NCI-H1417 (cell line): Measurements from ENCODE around the gene WSCD2.

Experiments
- DNase-seq, 3 experiments: peaks; one replicate each; lab custom pipeline; 2025; lab: John Stamatoyannopoulos, UW

The WSCD2 gene

GRCh38 chr12:108157870-108158459 lies 28.9 kb downstream of the WSCD2 start:
- DNase-seq: no peak

DNA sequence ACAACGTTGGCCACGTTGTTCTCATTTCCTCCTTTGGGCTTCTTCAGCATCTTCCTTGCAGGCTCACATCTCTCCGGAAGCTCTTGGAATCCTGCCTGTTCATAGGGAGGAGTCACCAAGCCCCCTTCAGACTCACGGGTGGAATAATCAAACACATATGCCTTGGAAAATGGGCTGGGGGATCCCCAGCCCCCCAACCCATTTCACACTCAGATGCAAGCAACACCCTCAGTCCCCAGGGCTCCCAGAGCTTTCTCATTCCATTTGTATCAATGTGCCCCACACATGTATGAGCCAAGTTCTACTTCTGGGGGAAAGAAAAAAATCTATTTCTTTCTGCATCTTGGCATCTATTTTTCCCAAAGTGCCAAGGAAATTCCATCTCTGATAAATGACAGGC lies 33.1 kb downstream of the WSCD2 start:
- no peak for DNase-seq

- DNase-seq: no peak
Observed at GRCh38 chr12:108166505-108166904, 37.4 kb downstream of the WSCD2 start.

DNA sequence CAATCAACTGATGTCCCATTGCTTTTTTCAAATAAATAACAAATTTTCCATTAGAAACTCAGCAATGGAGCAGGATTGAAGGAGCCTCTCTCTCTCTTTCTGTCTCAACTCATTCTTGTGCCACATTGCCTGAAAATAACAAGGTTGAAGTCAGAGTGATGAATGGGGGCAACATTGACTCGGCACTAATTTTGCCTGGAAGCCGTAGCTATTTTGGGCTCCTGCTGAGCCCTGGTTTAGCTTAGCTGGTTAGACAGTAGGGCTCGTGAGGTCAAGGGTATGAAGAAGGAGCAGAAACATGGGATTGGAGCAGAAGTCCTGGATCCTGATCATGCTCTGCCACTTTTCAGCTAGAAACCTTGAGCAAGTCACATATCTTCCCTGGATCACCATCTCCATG lies 38.9 kb downstream of the WSCD2 start:
- DNase-seq: no peak

DNA sequence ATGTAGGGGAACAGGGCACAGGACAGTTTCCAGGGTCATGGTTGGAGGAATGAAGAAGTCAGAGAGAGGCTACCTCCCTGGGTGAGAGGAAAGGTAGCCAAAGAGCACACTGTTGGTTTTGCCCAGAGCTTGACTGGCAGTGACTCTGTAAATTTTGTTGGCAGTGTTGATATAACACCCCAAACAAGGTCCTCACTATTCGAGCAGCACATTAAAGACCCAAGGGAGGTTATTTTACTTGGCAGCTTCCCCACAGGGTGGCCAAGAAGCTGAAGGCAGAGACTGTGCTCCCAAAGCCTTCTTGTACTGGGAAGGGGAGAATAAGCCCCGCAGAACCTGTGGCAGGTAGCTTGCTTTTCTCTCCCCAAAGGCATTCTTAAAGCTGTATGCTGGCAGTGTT lies 40.6 kb downstream of the WSCD2 start:
- no peak for DNase-seq

DNA sequence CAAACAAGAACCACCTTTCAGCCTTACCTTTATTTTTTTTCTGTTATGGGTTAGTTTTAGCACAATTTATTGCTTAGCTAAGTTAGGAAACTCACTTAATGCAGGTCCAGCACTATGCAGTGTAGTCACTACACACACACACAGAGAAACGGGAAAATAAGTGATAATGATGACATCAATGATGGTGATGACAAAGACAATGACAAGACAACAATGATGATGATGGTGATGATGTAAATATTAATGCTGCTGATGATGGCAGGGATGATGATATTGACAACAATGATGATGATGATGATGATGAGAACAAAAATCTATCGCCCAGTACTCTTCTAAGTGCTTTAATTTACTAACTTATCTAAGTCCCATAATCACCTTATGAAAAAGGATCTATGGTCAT lies 41.1 kb downstream of the WSCD2 start:
- DNase-seq: no peak

DNA sequence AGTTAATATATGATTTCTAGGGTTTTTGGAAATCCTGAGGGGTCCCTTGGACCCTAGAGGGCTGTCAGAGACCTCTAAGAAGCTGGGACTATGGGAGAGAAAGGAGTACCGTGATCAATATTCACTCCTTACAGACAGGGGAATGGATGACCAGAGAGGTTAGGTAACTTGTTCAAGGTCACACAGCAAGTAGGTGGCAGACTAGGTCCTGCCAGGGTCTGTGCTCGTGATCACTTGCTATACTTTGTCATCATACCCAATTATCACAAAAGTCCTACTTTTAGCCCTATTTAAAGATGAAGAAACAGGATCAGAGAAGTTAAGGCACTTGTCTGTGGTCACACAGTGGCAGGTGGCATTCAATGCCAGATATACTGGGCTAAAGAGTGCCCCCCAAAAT lies 42.9 kb downstream of the WSCD2 start:
- no peak for DNase-seq

GRCh38 chr12:108173160-108173559 lies 44.1 kb downstream of the WSCD2 start:
- peak in 2 of 3 experiments; percentile 29 to 93 for DNase-seq

GRCh38 chr12:108173892-108174291 lies 44.8 kb downstream of the WSCD2 start:
- no peak for DNase-seq

DNA sequence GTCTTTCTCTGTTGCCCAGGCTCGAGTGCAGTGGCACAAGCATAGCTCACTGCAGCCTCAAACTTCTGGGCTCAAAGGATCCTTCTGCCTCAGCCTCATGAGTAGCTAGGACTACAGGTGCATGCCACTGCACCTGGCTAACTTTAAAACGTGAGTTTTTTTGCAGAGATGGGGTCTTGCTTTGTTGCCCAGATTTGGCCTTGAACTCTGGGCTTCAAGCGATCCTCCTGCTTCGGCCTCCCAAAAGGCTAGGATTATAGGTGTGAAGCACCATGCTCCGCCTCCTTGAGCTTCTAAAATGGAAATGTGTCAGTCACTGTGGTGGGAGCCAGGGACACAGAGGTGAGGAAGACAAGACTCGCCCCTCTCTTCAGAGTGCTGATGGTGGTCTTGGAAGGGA lies 45.6 kb downstream of the WSCD2 start:
- no peak for DNase-seq

- peak; percentile 31 to 76 (median 66) for DNase-seq
Observed at GRCh38 chr12:108175310-108175709, 46.2 kb downstream of the WSCD2 start.

- DNase-seq: no peak
Observed at GRCh38 chr12:108176292-108176691, 47.2 kb downstream of the WSCD2 start.

DNA sequence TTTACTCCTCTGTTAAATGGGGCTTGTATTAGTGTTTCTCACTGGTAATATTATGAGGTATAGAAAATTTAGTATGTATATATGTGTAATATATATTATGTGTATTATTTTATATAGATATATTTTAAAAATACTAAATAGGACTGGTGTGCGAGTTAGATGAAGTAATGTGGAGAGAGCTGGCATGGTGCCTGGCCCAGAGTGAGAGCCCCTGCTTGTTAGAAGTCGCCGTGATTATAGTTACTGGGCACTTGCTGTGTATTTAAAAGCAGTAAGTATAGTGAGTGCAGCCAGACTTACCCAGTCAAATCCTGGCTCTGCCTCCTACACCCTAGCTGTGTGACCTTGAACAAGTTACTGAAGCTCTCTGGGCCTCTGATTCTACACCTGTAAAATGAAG lies 48.0 kb downstream of the WSCD2 start:
- DNase-seq: no peak

DNA sequence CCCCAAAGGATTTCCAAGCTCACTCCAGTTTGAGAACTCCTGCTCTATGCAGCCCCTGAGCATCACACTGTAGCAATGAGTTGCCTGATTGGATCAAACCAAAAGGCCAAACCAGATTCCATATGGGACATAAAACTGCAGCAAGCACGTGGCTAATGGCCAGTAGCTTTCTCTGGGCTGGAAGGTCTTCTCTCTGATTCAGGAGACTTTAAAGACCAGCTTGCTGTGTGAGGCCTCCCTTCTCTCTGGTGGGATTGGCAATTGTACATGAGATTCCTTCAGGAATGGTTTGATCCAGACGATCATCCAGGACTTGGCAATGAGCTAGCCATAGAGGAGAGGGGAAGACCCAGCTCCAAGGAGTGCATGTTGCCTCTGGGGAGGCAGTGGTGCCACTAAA lies 50.2 kb downstream of the WSCD2 start:
- DNase-seq: no peak

DNA sequence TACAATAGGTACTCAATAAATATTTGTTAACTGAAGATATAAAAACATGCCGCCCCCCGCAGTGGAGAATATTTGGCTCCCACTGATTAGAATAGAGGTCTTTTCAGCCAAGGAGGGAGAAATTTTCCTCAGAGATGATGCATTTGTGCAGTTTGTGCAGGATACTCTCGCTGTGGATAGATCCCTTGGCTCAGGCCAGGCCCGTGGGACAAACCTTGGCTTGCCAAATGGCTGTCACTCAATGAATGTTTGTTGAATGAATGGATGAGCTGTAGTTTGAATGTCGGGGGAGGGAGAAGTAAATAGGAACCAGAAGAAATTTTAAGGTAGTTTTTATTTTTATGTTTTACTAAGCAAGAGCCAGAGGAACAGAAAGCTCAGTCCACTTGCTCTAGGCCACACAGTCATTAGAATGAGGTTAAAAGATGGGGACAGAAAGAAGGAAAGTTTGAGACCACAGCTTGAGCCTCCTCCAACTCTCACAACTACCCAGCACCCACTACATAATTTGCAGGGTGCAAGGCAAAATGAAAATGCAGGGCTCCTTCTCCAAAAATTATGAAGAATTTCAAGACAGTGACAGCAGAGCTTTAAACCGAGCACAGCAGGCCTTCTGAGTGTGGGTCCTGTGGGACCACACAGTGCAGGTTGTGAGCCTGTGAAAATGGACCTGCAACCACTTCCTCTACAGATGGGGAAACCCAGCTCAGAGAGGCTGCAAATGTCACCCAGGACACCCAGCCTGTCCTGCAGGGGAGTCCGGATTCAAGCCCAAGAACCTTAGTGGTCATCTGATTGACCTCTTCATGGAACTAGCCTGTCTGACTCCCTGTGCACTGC lies 51.4 kb downstream of the WSCD2 start:
- no peak for DNase-seq

DNA sequence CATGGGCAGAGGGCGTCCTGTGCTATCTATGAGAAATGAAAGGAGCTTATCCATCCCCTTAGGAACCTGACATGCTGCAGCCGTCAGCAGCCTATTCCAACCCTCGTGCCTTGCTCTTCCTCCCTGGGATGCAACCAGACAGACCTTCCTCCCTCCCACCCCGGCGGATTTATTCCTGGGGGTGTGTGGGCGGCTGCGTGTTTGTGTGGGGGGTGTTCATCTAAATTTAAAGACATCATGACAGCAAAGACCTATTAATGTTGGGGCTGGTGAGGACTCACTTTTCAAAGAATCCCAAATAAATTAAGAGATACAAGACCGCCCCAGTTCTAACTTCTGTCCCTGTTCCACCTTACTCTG lies 52.0 kb downstream of the WSCD2 start:
- no peak for DNase-seq

- peak in 1 of 3 experiments; percentile 62 for DNase-seq
Observed at GRCh38 chr12:108182096-108182495, 53.0 kb downstream of the WSCD2 start.

GRCh38 chr12:108185002-108185401 lies 55.9 kb downstream of the WSCD2 start:
- no peak for DNase-seq

DNA sequence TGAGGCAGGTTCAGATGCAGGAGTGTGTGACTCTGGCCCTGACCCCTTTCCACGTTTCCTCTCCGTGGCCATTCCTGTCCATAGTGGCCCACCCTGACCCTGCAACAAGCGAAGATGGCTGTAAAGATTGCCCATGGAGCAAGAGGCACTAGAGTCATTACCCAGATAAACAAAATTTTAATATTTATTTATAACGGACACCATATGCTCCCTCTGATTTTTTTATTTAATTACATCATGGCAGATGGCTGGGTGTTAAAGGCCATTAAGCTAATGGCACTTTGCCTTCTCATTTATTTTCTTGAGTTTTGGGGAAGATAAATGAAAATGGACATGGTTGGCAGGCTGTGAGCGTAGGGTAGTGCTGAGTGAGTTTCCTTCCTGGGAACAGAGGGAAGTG lies 58.7 kb downstream of the WSCD2 start:
- DNase-seq: no peak

- peak in 1 of 3 experiments; percentile 95 for DNase-seq
Observed at GRCh38 chr12:108190529-108190928, 61.4 kb downstream of the WSCD2 start.

DNA sequence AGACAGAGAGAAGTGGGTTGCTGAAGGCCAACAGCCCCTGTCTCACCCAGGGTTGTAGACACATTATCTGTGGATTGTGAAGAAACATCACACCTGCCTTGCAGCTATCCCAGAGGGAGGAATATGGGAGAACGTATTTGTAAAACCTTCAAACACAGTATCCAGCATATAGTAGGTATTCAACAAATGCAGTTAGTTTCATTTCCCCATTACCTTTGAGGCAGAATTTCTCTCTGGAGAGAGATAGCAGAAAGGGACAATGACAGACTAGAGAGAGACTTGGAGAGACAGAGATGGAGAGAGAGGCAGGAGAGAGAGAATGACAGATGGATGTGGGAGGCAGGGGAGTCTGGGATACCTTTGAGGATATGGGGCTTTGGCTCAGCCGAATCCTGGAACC lies 62.0 kb downstream of the WSCD2 start:
- DNase-seq: no peak

DNA sequence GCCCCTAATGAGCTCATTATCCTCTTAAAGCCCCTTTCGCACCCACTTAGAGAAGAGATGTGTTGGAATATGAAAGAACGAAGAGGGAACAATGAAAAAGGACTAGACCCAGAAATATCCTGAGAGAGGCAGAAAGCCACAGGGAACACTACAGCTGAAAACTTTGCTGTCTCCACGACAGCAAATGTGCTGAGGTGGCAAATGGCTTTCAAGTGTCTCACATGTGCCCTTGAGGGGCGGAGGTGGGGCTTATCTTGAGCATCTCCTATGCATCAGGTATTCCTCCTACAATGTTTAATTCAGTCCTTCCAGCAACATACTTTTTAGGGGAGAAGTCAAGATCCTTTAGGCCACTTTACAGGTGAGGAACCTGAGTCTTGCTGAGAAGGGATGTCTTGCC lies 62.9 kb downstream of the WSCD2 start:
- DNase-seq: peak in 2 of 3 experiments; percentile 18 to 95

- no peak for DNase-seq
Observed at GRCh38 chr12:108193493-108193892, 64.4 kb downstream of the WSCD2 start.

DNA sequence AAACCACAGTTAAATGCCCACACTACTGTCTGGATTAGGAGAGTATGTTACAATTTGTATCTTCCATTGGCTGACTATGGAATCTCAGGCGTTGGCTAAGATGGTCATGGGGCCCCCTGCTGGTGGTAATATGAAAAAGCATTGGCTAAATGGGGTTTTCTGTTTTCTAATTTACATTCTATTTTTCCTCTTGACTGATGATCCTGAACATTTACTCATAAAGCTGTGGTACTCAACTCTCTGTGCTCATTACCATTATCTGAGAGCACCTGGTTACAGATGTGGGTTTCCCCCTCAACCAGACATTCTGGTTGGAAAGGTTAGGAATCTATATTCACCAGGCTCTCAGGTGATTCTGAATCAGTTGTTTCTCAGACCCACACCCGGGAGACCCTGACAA lies 64.8 kb downstream of the WSCD2 start:
- DNase-seq: peak; percentile 13 to 80 (median 60)
